HT1080 (cell line): ENCODE data around the gene TSR3. TPM values are rescaled to one million over a fixed set of nuclear protein-coding genes. Genes with fewer than 3 reads are reported as not detected.

Experiments
- DNase-seq: peaks from one replicate; pipeline ENCODE4 v3.0.0-alpha.2; 2015; ENCODE audit warnings: low read depth
- total RNA-seq: library from RNA; depleted of rRNA; stranded (reverse); fragments of >200 nt; shearing (Covaris generic); gene quantifications from 2 replicates; pipeline ENCODE4 v1.2.3, GENCODE V29; 2014

TSR3 gene
- total RNA-seq, 1 experiment from 2014 or later, result 109 TPM

- no peak for DNase-seq
These were observed 3.9 kb upstream of the TSR3 start for GRCh38 chr16:1355591-1355990.

DNA sequence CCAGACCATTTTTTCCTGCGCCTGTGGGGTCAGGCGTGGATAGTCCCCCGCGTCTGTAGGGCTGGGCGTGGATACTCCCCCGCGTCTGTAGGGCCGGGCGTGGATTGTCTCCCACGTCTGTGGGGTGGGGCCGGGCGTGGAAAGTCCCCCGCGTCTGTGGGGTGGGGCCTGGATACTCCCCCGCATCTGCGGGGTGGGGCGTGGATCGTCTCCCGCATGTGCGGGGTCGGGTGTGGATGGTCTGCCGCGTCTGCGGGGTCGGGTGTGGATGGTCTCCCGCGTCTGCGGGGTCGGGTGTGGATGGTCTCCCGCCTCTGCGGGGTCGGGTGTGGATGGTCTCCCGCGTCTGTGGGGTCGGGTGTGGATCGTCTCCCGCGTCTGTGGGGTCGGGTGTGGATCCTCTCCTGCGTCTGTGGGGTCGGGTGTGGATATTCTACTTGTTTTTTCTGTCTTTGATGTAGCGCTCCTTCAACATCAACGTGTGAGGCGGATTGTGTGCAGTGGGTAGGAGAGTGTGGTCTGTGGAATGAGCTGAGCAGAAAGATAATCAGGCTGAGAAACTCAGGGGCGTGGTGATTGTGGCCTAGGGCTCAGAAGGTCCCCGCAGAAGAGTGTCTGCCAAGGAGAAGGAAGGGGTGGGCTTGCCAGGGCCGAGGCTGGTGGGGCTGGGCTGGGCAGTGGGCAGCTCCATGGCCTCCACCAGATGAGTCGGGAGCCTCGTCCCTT lies 3.3 kb upstream of the TSR3 start:
- DNase-seq, result no peak

DNA sequence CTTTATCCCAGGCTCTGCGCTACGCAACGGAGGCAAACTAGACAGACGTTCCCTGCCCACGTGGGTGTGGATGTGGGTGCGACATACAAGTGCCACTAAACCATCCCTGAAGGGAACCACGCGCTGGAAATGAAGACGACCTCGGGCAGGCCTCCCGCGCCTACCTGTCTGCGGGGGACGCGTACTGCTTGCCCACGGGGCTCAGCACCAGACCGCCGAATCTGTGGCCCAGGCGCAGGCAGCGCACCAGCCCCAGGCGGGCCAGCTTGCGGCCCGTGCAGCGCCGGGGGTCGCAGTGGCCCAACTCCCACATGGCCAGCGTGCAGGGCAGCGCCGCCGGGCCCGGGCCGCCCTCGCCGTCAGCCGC lies 480 bp downstream of the TSR3 start:
- no peak for DNase-seq

DNA sequence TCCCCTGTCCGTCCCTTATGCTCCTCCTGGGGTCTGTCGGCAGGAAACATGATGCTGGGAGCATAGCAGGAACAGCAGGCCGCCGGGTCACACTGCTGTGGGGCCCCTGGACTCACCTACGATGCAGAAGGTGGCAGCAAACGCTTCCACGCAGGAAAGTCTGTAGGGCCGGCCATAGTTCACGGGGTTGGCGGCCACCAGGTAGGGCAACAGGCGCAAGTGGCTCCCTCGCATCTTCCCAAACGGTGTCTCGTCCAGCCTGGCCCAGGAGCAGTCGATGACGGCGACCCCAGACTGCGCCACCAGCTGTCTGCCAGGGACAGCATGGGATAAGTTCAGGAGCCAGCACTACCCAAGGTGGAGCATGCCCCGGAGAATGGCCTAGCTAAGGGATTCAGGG lies 987 bp downstream of the TSR3 start:
- no peak for DNase-seq

- no peak for DNase-seq
These were observed 1.7 kb downstream of the TSR3 start for GRCh38 chr16:1349951-1350350.

- DNase-seq, result no peak
These were observed 2.3 kb downstream of the TSR3 start for GRCh38 chr16:1349351-1349750.

DNA sequence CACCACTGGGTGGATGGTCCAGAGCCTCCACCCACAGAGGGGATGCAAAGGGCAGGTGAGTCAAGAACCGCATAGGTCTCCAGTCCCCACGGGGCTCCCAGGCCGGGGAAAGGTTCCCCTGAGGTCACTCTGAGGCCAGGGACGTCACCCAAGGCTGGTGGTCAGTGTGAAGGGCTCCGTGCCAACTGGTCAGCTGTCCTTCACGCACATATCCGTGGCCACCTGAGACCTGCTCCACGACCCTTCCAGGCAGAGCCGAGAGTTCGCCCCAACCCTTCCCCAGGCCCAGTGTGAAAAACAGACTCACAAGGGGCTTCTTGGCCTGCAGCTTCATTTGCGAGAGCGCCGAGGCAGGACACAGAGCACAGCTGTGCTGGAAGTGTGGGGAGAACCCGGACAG lies 2.8 kb downstream of the TSR3 start:
- no peak for DNase-seq

- no peak for DNase-seq
These were observed 3.2 kb downstream of the TSR3 start for GRCh38 chr16:1348441-1348840.

DNA sequence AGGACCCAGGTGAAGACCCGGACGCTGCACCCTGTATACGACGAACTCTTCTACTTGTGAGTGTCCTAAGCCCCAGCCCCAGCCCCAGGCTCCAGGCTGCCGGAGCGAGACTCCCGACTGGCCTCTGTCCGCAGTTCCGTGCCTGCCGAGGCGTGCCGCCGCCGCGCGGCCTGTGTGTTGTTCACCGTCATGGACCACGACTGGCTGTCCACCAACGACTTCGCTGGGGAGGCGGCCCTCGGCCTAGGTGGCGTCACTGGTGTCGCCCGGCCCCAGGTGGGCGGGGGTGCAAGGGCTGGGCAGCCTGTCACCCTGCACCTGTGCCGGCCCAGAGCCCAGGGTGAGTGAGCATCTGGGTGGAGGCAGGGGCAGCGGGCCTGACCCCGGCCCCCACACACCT lies 3.7 kb downstream of the TSR3 start:
- no peak for DNase-seq

DNA sequence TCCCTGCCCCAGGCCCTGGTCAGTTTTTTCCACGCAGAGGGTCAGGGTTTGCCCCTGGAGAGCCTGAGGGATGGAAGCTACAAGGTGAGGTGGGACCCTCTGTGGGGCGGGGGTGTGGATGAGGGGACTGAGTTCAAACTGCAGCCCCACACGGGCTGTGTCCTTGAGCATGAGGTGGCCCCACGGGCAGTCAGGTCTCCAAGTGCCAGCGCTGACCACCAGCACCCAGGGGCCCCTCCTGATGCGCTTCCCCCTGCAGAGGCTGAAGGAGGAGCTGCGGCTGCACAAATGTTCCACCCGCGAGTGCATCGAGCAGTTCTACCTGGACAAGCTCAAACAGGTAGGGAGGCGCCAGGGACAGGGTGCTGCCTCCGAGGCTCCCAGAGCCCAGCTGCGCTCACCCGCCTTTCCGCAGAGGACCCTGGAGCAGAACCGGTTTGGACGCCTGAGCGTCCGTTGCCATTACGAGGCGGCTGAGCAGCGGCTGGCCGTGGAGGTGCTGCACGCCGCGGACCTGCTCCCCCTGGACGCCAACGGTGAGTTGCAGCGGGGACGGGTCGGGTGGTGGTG lies 4.3 kb downstream of the TSR3 start:
- DNase-seq, result no peak

GRCh38 chr16:1346422-1347285 lies 5.0 kb downstream of the TSR3 start:
- DNase-seq, result no peak

GRCh38 chr16:1345651-1346421 lies 5.8 kb downstream of the TSR3 start:
- DNase-seq, result no peak

DNA sequence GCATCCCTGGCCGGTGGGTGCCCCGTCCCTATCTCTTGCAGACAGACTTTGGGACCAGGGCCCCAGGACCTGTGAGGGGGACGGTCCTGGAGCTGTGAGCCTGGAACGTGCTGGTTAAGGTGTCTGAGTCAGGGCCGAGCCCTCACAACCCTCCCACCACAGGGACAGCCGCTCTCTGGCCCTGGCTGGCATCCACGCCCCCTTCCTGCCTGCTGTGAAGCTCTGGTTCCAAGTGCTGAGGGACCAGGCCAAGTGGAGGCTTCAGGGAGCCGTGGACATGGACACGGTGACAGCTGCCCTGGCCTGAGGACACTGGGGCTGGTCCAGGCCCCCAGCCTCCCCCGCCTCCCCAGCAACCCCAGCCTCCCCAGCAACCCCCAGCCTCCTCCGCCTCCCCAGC lies 6.6 kb downstream of the TSR3 start:
- DNase-seq, result peak; percentile 42

DNA sequence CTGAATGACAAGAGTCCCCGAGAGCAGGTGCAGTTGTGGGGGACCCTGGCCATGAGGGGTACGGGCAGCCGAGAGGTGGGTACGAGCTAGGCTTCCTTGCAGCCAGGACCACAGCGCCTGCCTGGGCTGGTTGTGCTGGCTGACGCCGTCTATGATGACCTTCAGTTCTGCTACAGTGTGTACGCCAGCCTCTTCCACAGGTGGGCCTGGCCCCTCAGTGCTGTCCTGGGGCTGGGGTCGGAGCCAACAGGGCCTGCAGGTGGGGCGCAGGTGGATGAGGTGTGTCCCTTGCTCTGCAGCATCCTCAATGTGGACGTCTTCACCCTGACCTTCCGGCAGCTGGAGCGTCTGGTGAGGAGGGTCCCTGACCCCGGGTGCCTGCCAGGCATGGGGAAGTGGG lies 7.2 kb downstream of the TSR3 start:
- no peak for DNase-seq

DNA sequence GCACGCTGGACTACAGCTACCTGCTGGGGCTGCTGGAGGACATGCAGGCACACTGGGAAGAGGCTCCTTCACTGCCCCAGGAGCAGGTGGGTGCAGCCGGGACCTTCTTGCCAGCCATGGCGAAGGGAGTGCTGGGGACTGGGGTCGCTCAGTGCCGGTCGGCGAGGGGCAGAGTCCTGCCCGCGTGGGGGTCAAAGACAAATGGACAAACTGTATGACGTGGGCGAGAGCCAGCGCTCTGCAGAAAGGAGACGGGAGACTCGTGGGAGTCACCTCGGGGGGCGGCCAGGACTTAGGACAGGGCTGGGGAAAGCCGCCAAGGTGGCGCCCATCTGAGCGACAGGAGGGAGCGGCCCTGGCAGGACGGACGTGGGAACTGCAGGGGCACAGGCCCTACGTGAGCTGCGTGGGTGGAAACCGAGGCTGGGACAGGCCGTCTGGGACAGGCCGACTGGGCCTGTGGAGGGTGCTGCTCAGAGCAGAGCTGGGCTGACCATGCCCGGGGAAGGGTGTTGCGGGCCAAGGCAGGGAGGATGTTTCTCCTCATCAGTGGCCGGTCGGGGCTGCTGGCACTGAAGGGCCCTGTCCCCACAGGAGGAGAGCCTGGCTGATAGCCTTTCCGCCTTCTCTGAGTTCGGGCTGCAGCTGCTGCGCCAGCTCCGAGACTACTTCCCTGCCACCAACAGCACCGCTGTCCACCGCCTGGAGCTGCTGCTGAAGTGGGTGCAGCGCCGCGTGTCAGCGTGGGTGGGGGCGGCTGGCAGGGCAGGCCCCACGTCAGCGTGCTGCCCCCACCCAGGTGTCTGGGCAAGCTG lies 8.0 kb downstream of the TSR3 start:
- DNase-seq, result no peak

- DNase-seq, result peak; percentile 75
These were observed 8.9 kb downstream of the TSR3 start for GRCh38 chr16:1342526-1343427.

DNA sequence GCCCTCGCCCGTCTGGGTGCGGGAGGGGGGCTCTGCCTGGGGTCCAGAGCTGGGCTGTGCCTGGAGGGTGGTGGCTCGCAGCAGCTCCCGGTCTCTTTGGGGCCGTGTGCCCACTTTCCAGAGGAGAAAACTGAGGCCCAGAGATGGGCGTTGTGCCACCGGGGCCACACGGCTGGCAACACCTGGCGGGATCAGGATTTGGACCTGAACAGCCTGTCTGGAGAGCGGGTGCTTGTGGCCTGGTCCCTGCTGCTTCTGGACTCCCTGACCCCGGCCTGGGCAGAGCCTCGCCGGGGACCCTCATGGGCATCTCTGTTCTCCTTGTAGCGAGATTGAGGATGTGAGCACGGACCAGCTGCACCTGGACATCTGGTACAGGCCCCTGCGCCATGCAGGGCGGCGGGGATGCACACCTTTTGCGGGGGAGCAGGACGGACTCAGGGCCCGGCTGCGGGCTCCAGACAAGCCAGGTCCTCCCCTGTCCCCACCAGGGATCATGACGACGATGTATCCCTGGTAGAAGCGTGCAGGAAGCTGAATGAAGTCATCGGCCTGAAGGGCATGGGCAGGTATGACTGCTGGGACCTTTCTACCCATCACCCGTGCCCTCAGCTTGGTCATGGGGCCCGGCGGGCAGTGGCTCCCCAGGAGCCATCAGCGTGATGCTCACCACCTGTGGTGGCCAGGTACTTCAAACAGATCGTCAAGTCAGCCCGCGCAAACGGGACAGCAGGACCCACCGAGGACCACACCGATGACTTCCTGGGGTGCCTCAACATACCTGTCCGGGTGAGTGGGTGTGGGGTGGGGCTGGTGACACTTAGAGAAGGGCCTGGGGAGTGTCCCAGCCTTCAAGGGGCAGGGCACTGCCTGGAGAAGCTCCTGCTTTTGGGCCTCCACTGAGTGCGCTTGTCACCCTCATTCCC lies 9.9 kb downstream of the TSR3 start:
- DNase-seq, result no peak

DNA sequence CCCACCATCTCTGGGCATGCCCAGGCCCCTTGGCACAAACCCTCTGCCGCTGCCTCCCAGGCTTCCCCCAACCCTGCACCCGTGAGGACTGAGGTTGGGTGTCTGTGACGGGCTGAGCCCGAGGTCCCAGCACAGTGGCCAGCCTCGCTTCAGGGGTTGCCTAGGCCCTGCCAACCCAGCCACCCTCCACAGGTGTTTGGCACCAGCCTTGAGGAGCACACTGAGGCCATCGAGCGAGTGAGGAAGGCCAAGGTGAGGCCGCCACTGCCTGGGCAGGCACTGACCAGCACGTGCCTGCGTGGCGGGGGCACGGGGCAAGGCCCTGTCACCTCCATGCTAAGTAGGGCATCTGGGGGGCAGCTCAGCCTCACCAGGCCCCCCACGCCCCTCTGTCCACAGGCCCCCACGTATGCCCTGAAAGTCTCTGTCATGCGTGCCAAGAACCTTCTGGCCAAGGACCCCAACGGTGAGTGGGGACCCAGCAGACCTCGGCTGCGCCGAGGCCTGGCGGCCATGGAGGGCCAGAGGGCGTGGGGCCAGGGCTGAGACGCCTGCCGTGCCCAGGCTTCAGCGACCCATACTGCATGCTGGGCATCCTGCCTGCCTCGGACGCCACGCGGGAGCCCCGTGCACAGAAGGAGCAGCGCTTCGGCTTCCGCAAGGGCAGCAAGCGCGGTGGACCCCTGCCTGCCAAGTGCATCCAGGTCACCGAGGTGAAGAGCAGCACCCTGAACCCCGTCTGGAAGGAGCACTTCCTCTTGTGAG lies 10.8 kb downstream of the TSR3 start:
- no peak for DNase-seq
